GM21619 (cell line): ENCODE data around the gene NIPAL4.
"Not testable (repeated sequence)": the region's sequence is repeated elsewhere in the genome, so short reads cannot be mapped to it uniquely, and the experiment has no call there.

Source experiments
- ATAC-seq: cut with Tn5 transposase; IDR thresholded peaks from one replicate; pipeline ENCODE4 v1.9.1; 2021; ENCODE audit not compliant: unreplicated experiment

Gene NIPAL4

DNA sequence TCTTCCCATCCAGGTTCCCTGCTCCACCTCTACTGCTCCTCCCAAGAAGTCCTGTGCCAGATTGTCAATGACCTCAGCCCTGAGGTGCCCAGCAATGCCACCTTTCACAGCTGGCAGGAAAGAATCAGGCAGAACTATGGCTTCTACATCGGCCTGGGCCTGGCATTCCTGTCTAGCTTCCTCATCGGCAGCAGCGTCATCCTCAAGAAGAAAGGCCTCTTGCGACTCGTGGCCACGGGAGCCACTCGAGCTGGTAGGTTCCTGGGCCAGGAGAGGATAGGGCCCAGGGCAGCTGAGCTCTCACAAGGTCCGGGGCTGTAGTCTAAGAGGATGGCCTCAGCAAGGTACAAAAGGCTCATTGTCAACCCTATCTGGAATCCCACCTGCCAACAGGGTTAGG is 3.1 kb downstream of the NIPAL4 start:
- ATAC-seq, result no peak

DNA sequence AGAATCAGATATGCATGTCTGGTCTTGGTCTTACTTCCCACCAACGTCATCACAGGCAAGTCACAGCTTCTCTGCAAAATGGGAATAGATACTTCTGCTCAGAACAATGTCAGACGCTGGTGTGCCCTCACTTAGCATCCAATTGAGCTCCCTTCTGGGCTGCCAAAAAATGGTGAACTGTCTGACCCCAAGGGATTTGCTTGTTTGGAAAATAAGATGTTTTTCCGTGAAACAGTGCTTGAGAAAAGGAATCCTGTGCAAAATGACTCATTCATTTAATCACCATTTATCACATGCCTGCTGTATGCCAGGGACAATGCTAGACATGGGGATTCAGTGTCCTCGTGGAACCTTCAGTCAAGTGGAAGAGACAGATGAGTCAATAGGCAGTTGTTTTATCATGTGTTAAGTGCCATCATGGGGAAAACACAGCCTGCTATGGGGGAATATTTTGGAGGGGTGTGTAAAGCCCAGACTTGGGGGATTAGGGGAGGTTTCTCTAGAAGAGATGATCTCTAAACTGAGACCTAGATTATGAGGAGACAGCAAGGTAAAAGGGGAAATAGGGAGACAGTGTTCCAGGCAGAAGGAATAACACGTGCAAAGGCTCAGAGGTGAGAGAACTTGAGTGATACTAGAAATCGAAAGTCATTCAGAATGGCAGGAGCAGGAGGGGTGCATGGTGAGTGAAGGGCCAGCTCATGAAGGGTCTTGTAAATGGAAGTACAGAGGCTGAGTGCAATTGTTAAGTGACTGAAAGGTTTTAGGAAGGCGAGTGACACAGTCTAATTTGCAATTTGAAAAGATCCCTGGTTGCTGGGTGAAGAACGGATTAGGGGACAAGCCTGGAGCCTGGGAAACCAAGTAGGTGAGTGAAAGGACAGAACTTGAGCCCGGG is 3.9 kb downstream of the NIPAL4 start:
- ATAC-seq, result peak; percentile 1

- peak; percentile 87 for ATAC-seq
These were observed 4.6 kb downstream of the NIPAL4 start for GRCh38 chr5:157464519-157465171.

DNA sequence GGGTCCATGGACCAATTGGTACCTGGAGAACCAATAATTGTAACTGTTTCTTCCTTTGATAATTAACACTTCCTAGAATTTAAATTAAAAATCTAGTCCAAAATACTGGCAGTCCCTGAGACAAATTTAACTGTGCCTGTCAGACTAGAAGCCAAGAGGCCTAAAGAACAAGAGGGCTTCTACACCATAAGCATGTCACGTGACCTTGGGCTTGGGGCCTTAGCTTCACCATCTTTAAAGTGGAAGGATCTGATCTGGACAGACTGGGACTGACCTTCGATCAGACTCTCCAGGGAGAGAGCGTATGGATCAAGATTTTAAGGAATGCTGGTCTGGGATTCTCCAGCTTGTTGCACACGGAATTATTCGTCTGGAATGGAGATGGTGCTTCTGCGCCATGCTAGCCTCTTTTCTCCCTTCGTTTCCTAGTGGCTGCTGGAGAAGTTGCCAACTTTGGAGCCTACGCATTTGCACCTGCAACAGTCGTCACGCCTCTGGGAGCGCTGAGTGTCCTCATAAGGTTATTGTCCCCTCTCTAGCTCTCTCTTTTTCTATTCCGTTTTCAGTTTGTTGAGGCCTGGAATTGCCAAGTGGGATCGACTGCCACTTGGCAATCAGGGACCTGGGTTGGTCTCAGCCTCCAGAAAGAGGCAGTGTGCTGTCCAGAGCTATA is 8.4 kb downstream of the NIPAL4 start:
- ATAC-seq, result no peak

- no peak for ATAC-seq
These were observed 9.1 kb downstream of the NIPAL4 start for GRCh38 chr5:157469073-157469472.

DNA sequence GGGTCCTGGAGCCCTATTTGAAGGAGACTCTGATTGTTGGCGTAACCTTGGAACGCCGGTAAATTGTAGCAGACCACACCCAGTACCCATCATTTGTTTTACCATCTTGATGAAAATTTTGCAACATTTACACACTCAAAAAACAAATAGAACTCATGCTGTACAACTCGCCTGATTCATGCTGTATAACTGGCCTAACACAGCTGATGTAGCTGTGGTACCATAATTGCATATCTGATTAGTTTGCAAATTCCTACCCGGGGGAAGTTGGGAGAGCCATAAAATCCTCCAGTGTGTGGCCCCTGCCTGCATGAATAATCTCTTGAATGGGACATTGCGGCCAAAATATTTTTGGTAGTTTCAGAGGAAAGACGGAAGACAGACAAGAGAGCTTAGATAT is 9.7 kb downstream of the NIPAL4 start:
- ATAC-seq, result no peak

GRCh38 chr5:157470631-157471030 is 10.6 kb downstream of the NIPAL4 start:
- ATAC-seq, result no peak

DNA sequence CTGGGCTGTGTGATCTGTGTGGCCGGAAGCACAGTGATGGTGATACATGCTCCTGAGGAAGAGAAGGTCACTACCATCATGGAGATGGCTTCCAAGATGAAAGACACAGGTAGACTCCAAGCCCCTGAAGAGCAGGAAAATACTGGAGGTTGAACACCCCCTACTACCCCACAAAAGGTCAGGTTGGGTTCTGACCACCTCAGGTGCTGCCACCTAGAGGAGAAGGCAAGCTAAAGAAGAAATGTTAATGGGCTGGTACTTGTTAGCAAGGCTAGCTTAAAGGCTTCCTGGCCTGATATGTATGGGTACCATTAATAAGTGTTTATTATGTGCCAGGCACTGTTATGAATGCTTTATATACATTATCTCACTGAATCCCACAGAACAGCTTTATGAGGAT is 11.7 kb downstream of the NIPAL4 start:
- peak; percentile 51 for ATAC-seq

- no peak for ATAC-seq
These were observed 13.6 kb downstream of the NIPAL4 start for GRCh38 chr5:157473383-157474320.

DNA sequence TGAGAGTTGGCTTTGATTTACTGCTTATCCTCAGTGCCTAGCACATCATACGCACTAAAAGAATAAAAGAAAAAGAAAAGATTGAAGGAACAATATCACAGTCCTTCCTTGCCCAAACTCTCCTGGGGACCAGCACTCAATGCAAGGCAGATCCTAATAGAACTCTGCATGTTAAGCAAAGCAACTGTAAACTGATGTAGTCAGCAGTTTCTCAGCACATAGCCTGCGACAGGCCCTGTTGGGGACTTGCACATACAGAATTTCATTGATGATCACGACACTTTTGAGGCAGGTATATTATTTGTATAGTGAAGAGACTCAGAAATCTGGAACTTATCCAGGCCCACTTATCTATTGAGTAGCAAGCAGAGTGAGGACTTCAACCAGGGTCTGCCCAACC is 15.4 kb downstream of the NIPAL4 start:
- ATAC-seq, result no peak

DNA sequence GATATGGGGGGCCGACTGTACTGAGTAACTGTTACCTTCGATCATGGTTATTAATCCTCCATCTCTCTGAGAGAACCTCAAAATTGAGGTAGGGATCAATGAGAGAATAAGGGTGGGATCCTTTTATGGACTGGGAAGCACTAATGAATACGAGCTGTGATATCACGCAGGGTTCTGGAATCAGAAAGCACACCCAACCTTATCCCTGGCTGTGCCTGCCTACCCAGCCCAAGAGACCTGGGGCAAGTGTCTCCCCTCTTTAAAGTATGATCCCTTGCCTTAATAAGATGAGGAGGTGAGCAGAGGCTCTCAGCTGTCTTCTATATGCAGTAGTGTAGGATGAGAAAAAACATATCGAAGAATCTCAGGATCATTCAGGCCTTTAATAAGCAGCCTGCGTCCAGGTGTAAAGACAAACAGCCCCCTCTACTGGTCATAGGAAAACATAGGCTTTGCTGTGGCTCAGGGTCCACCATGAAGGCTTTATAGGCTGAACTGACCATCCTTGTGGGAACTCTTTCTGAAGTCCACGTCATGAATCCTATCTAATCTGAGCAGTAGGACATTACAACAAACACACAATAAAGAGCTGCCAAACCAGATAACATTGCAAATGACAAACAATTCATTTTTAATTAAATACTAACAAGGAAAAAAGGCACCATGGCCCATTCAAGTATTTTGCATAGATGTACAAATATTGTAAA is 16.8 kb downstream of the NIPAL4 start:
- peak; percentile 54 for ATAC-seq

GRCh38 chr5:157477814-157478494 is 17.9 kb downstream of the NIPAL4 start:
- no peak for ATAC-seq

DNA sequence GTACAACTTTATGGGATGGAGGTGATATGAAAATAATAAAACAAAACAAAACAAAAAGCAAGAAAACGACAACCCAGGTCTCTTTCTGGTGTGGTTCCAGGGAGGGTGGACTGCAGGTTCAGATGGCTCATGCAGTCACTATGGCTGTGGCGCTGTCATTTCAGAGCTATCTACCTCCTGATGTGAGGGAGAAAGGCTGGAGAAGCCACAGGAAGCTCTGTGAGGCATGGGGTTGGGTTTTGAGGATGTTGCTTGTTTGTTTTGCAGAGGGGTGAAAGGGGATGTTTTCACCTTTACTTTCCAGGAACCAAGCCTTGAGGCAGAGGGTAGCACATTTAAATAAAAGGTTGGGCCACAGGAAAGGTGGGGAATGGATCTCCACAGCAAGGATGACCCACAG is 18.7 kb downstream of the NIPAL4 start:
- no peak for ATAC-seq

- ATAC-seq, result no peak
These were observed 19.2 kb downstream of the NIPAL4 start for GRCh38 chr5:157479166-157479565.

GRCh38 chr5:157479612-157480510 is 19.8 kb downstream of the NIPAL4 start:
- ATAC-seq, result no peak

GRCh38 chr5:157481265-157481664 is 21.3 kb downstream of the NIPAL4 start:
- ATAC-seq, result no peak

GRCh38 chr5:157481666-157482065 is 21.7 kb downstream of the NIPAL4 start:
- ATAC-seq, result no peak

DNA sequence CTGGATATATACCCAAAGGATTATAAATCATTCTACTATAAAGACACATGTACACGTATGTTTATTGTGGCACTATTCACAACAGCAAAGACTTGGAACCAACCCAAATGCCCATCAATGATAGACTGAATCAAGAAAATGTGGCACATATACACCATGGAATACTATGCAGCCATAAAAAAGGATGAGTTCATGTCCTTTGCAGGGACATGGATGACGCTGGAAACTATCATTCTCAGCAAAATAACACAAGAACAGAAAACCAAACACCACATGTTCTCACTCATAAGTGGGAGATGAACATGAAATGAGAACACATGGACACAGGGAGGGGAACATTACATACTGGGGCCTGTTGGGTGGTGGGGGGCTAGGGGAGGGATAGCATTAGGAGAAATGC is 22.7 kb downstream of the NIPAL4 start:
- ATAC-seq, result not testable (repeated sequence)

DNA sequence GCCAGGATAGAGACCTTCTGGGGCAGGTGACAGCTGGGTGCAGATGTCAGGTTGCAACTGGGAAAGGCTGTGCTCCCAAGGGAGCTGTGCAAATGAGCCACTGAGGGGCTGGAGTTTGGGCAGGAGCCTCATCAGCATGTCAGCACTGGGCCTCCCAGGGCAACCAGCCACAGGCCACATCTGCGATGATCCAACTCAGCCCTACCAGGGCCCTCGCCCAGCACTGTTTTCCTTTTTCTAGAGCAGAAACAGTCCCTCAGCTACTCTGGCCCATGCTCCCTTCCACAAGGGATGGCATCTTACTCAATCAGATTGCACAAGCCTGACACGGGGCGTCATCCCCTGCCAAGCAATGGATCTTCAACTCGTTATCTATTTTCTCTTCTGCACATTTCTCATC is 24.8 kb downstream of the NIPAL4 start:
- no peak for ATAC-seq
